Gastroesophageal sphincter (tissue), 4 donors: ENCODE results near the gene RBM19. TPM values are rescaled to one million over a fixed set of nuclear protein-coding genes. Genes with fewer than 3 reads are reported as not detected.
"Not testable (repeated sequence)": the region's sequence is repeated elsewhere in the genome, so short reads cannot be mapped to it uniquely, and the experiment has no call there.

Source experiments
- ATAC-seq: fragments of 150-250 bp; one replicate; pipeline ENCODE4 v1.9.1; 2016; ENCODE audit warnings: mild to moderate bottlenecking, moderate library complexity
- H3K27ac ChIP-seq, 4 donors: fragments of 200-600 bp; sonication (generic) in 3 of 4; 1 replicate in 3 of 4; 2 replicates in 1 of 4; pipeline ENCODE4 v1.5.1; 2016 to 2019
- H3K27me3 ChIP-seq: fragments of 200-600 bp; sonication (generic); one replicate; pipeline ENCODE4 v1.5.1; 2019
- H3K36me3 ChIP-seq, 2 donors: fragments of 200-600 bp; sonication (generic); one replicate each; pipeline ENCODE4 v1.5.1; 2019; ENCODE audit warnings: control low read depth in 1 of 2
- H3K4me1 ChIP-seq, 3 donors: fragments of 200-600 bp; sonication (generic); 1 replicate in 2 of 3; 2 replicates in 1 of 3; pipeline ENCODE4 v1.5.1; 2016 to 2019; ENCODE audit warnings: control low read depth in 2 of 3
- H3K4me3 ChIP-seq, 2 donors: fragments of 200-600 bp; sonication (generic); one replicate each; pipeline ENCODE4 v1.5.1; 2019; ENCODE audit warnings: mild to moderate bottlenecking in 1 of 2, moderate library complexity in 1 of 2
- H3K9me3 ChIP-seq, 3 donors: fragments of 200-600 bp; sonication (generic); one replicate each; pipeline ENCODE4 v1.5.1; 2017 to 2019; ENCODE audit warnings: control low read depth in 2 of 3
- EP300 ChIP-seq: sonication (generic); formaldehyde crosslinking; IDR thresholded peaks from one replicate; pipeline ENCODE4 v1.6.1; 2017; ENCODE audit warnings: antibody characterized with exemption, mild to moderate bottlenecking
- POLR2A ChIP-seq, 2 donors: fragments of 450-650 bp; IDR thresholded peaks; one replicate each; pipeline ENCODE4 v1.6.1; 2017; ENCODE audit warnings: antibody characterized with exemption in 2 of 2, mild to moderate bottlenecking in 2 of 2, moderate library complexity in 1 of 2
- POLR2AphosphoS5 ChIP-seq: sonication (generic); formaldehyde crosslinking; IDR thresholded peaks from one replicate; pipeline ENCODE4 v1.6.1; 2017; ENCODE audit warnings: antibody characterized with exemption
- WGBS, 2 donors: methylation state at CpG; one replicate each; pipeline ENCODE4 v1.1.5; 2018; ENCODE audit warnings: low coverage in 1 of 2; 5-methylcytosine and 5-hydroxymethylcytosine counted together
- total RNA-seq, 4 donors: library from RNA; depleted of rRNA; stranded (reverse); fragments of >200 nt; gene quantifications; one replicate each; pipeline ENCODE4 v1.1.0, GENCODE V29; 2016
- TF ChIP-seq, protein P1 (sequence below), 4 experiments: fragments of 200-600 bp in 2 of 4; fragments of 450-650 bp in 2 of 4; sonication (generic) in 1 of 4; IDR thresholded peaks; one replicate each; pipeline ENCODE4 v1.5.1; 2017 to 2019; ENCODE audit warnings: antibody characterized with exemption in 4 of 4, mild to moderate bottlenecking in 2 of 4, moderate library complexity in 2 of 4

The RBM19 gene
- total RNA-seq, 4 donors from 2014 or later = 24.5 to 45.3 (median 33.9) TPM

DNA sequence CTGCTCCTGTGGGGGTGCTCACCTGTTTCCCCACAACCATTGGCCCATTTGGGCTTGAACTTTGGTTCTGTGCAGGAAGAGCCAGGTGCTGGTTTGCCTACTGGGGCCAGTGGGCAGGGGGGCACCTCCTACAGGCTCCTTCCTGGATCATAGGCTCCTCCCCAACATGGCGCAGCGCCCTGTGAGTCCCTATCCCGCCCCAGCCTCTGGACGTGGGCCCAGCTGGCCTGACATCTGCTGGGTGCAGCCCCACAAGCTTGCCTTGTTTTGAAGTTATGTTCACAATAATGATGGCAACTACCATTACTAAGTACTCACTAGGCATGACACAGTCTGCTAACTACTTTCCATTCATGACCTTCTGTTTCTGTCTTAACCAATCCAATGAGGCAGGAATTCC lies 147.8 kb downstream of the RBM19 start:
- TF ChIP-seq EP300 (no peak), POLR2AphosphoS5 (no peak), POLR2A (IDR thresholded peaks at IDR 0.05) (no peak)
- TF ChIP-seq, protein P1, sequence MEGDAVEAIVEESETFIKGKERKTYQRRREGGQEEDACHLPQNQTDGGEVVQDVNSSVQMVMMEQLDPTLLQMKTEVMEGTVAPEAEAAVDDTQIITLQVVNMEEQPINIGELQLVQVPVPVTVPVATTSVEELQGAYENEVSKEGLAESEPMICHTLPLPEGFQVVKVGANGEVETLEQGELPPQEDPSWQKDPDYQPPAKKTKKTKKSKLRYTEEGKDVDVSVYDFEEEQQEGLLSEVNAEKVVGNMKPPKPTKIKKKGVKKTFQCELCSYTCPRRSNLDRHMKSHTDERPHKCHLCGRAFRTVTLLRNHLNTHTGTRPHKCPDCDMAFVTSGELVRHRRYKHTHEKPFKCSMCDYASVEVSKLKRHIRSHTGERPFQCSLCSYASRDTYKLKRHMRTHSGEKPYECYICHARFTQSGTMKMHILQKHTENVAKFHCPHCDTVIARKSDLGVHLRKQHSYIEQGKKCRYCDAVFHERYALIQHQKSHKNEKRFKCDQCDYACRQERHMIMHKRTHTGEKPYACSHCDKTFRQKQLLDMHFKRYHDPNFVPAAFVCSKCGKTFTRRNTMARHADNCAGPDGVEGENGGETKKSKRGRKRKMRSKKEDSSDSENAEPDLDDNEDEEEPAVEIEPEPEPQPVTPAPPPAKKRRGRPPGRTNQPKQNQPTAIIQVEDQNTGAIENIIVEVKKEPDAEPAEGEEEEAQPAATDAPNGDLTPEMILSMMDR (IDR thresholded peaks at IDR 0.05) = no peak
- H3K27me3 ChIP-seq = no peaks in the 10 kb centered on the region
- no peak overlapping the region for H3K4me3 ChIP-seq
- WGBS, 2 donors = no CpG with 5 or more reads among the region's 4 CpGs
- peaks cover 0 to 70% of the 10 kb centered on the region in 2 donors for H3K36me3 ChIP-seq
- no peak overlapping the region for H3K27ac ChIP-seq
- no peaks in the 10 kb centered on the region for H3K4me1 ChIP-seq
- no peak for ATAC-seq
- no peaks in the 10 kb centered on the region for H3K9me3 ChIP-seq

DNA sequence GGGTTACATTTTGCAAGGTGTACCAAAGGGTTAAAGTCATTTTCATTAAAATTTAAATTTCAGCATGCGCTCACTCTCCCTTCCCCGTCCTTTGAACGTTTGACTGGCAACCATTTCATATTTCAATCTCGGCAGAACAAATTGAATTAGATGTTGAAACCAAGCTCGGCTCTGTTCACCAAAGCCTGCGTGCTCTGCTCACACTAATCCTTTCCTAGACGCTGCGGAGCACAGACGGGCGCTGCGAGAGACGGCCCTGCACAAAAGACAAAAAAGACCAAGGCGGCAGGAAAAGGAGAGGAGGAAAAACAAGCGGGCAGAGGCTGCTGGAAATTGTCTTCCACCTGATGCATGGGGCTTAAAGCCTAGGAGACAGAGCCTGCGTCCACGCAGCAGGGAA lies 149.3 kb downstream of the RBM19 start:
- Histone ChIP-seq H3K36me3 (peaks cover 0 to 69% of the 10 kb centered on the region in 2 donors), H3K9me3 (peaks cover 0 to 13% (median 0%) of the 10 kb centered on the region in 3 donors), H3K4me3 (no peak overlapping the region), H3K27me3 (no peaks in the 10 kb centered on the region), H3K4me1 (no peaks in the 10 kb centered on the region), H3K27ac (no peak overlapping the region)
- no peak for ATAC-seq
- TF ChIP-seq, protein P1 (IDR thresholded peaks at IDR 0.05) = no peak
- no peak for TF ChIP-seq POLR2AphosphoS5
- no peak for TF ChIP-seq EP300
- TF ChIP-seq POLR2A (IDR thresholded peaks at IDR 0.05) = no peak
- WGBS, 2 donors = 69 to 82% methylated on average over 12 to 13 of the region's 16 CpGs

DNA sequence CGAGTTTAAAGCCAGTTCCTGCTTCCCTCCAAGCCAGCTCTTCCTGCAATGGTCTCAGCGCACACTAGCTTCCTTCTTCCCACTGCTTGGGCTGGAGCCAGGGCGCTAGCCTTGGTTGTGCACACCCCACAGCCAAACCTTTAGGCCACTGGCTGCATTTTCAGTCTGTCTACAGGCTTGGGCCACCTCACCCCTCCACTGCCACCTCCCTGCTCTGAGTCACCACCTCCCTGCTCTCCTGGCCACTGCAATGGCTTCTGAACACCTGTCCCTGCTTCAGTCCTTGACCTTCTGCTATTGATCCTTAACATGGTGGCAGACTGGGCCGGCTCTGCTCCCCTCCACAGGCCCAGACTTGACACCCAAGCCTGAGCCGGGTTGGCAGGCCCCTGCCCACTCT lies 151.1 kb downstream of the RBM19 start:
- H3K4me1 ChIP-seq = no peaks in the 10 kb centered on the region
- WGBS, 2 donors = 50 to 100% methylated on average over 1 of the region's 5 CpGs
- H3K36me3 ChIP-seq = peaks cover 0 to 62% of the 10 kb centered on the region in 2 donors
- H3K4me3 ChIP-seq = no peak overlapping the region
- ATAC-seq = no peak
- H3K27me3 ChIP-seq = no peaks in the 10 kb centered on the region
- no peak overlapping the region for H3K27ac ChIP-seq
- TF ChIP-seq EP300 = no peak
- no peak for TF ChIP-seq POLR2AphosphoS5
- TF ChIP-seq, protein P1 (IDR thresholded peaks at IDR 0.05) = no peak
- no peak for TF ChIP-seq POLR2A (IDR thresholded peaks at IDR 0.05)
- peaks cover 0 to 21% (median 0%) of the 10 kb centered on the region in 3 donors for H3K9me3 ChIP-seq

DNA sequence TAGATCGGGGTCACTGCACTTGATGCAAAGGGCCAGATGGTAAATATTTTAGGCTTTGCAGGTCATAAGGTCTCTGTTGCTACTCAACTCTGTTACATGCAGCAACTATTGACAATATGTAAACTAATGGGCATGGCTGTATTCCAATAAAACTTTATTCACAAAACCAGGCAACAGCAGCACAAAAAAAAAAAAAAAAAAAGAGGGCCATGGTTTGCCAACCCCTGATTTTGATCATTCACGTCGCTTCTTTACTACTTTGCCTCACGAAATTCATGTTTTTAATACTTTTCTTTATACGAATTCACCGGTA lies 152.9 kb downstream of the RBM19 start:
- H3K27ac ChIP-seq = no peak overlapping the region
- no peak for TF ChIP-seq EP300
- TF ChIP-seq POLR2AphosphoS5 = no peak
- no peak for TF ChIP-seq POLR2A (IDR thresholded peaks at IDR 0.05)
- TF ChIP-seq, protein P1 (IDR thresholded peaks at IDR 0.05) = no peak
- H3K36me3 ChIP-seq = peaks cover 0 to 62% of the 10 kb centered on the region in 2 donors
- H3K4me3 ChIP-seq = no peak overlapping the region
- H3K27me3 ChIP-seq = no peaks in the 10 kb centered on the region
- H3K9me3 ChIP-seq = peaks cover 0 to 23% (median 0%) of the 10 kb centered on the region in 3 donors
- no peaks in the 10 kb centered on the region for H3K4me1 ChIP-seq
- no peak for ATAC-seq
- 79 to 100% methylated on average over 2 to 6 of the region's 6 CpGs for WGBS, 2 donors

DNA sequence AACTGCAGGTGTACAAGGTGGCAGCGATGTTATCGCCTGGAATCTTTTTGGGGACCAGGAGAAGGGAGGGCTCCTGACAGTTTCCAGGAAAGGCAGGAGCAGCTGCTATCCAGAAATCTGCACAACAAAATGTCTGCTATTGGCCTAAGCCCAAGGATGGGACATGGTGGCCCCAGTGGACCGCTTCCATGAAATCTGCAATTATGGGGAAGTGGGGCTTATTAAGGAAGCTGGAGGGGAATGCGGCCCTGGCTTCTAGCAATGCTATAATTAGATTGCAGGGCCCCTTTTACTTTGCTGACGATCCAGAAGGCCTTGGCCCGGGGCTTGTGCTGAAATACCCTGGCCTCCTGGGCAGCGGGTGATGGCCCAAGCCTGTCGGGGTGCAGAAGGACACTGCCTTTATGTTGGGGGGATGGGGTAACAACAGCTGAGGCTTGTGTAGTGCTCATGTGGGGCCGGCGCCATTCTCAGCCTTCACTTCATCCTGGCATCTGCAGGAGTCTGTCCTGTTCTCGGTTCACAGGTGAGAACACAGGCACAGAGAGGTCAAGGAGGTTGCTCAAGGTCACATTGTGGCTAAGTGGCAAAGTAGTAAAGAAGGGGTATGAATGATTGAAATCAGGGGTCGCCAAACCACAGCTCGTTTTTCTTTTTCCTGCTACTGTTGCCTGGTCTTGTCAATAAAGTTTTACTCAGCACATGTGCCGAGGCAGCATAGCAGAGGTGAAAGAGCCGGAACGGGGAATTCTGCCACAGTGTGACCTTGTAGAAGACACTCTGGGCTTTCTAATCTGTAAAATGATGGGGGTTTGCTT lies 153.5 kb downstream of the RBM19 start:
- Histone ChIP-seq H3K27ac (no peak overlapping the region), H3K36me3 (peaks cover 0 to 60% of the 10 kb centered on the region in 2 donors), H3K4me3 (no peak overlapping the region), H3K27me3 (no peaks in the 10 kb centered on the region), H3K9me3 (peaks cover 0 to 29% (median 0%) of the 10 kb centered on the region in 3 donors), H3K4me1 (no peaks in the 10 kb centered on the region)
- ATAC-seq = no peak
- WGBS, 2 donors = 73 to 86% methylated on average over 6 to 8 of the region's 16 CpGs
- TF ChIP-seq EP300 = no peak
- TF ChIP-seq POLR2AphosphoS5 = no peak
- TF ChIP-seq POLR2A (IDR thresholded peaks at IDR 0.05) = no peak

DNA sequence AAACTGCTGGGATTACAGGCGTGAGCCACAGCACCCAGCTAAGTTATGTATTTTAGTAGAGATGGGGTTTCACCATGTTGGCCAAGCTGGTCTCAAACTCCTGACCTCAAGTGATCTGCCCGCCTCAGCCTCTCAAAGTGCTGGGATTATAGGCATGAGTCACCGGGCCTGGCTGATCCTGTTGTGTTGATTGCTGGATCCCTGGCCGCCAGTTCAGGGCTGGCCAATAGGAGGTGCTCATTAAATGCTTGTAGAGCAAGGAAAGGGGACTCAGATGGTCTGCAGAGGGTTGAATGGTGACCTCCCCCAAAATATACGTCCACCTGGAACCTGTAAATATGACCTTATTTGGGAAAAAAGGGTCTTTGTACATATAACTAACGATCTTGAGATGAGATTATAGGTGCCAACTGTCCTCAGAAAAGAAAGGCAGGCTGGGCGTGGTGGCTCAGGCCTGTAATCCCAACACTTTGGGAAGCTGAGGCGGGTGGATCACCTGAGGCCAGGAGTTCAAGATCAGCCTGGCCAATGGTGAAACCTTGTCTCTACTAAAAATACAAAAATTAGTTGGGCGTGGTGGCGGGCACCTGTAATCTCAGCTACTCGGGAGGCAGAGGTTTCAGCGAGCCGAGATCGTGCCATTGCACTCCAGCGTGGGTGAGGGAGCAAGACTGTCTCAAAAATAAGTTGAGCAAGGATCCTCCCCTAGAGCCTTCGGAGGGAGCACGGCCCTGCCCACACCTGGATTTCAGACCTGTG lies 156.5 kb downstream of the RBM19 start:
- not testable (repeated sequence) for H3K27me3 ChIP-seq, ATAC-seq, H3K27ac ChIP-seq, H3K4me3 ChIP-seq, H3K4me1 ChIP-seq
- WGBS, 2 donors = 95% methylated on average over 13 of the region's 17 CpGs; no CpG with 5 or more reads in 1 of the 2 donors
- Histone ChIP-seq H3K36me3 (peaks cover 0 to 33% of the 10 kb centered on the region in 2 donors), H3K9me3 (peaks cover 0 to 47% (median 0%) of the 10 kb centered on the region in 3 donors)
